Right cardiac atrium (tissue), 5 donors: ENCODE measurements around the gene TRPV4. TPM values are rescaled to one million over a fixed set of nuclear protein-coding genes. Genes with fewer than 3 reads are reported as not detected.
"Not testable (repeated sequence)": the region's sequence is repeated elsewhere in the genome, so short reads cannot be mapped to it uniquely, and the experiment has no call there.

Experiments used
- ATAC-seq, 2 donors: fragments of 200-7000 bp; cut with Tn5 transposase; one replicate each; pipeline versions ENCODE4 v1.8.0 to v1.9.1; 2020; ENCODE audit warnings: moderate library complexity in 2 of 2, mild to moderate bottlenecking in 1 of 2
- DNase-seq, 3 donors: peaks; one replicate each; pipeline ENCODE4 v3.0.0-alpha.2; 2020
- H3K27ac ChIP-seq: one replicate; pipeline ENCODE4 v1.5.1; 2013; ENCODE audit warnings: mild to moderate bottlenecking, low read length, control low read depth, moderate library complexity
- H3K27me3 ChIP-seq: one replicate; pipeline ENCODE4 v1.6.1; 2013; ENCODE audit not compliant: control insufficient read depth, insufficient read depth
- H3K4me1 ChIP-seq: one replicate; pipeline ENCODE4 v1.6.1; 2013; ENCODE audit warnings: low read length; ENCODE audit not compliant: control insufficient read depth, insufficient read depth
- H3K4me3 ChIP-seq: one replicate; pipeline ENCODE4 v1.5.1; 2013; ENCODE audit warnings: low read length, control low read depth
- H3K9me3 ChIP-seq: one replicate; pipeline ENCODE4 v1.6.1; 2013; ENCODE audit warnings: low read length; ENCODE audit not compliant: control insufficient read depth
- WGBS: extraction: QIAGEN DNeasy Blood & Tissue Kit; methylation state at CpG from one replicate; pipeline ENCODE4 v1.1.7; 2013; 5-methylcytosine and 5-hydroxymethylcytosine counted together
- intact Hi-C, 4 donors: fragments of 100-400 bp; cut with DNase I; formaldehyde crosslinking; loops; one replicate each; pipeline versions ENCODE4 v1.11.0 to v1.14.0; 2022 to 2023
- polyA plus RNA-seq: library from polyadenylated mRNA; stranded (reverse); fragments of 200-250 nt; gene quantifications from one replicate; pipeline ENCODE4 v1.2.3, GENCODE V29; 2013
- total RNA-seq, 4 donors: library from RNA; stranded (reverse); fragmentation: NEBNext Ultra II Directional; extraction: Animal tissue kit (Norgen Biotek cat#: 25700); gene quantifications; one replicate each; pipeline ENCODE4 v1.2.1, GENCODE V29; 2021
- donor health status: healthy with polysubstance abuse.
- donor health status: DM: no; HTN: yes; CAD: no.
- donor health status: DM: no; HTN: no; CAD: no.
- donor health status: DM: no; HTN: yes; CAD: no; lungs with severe emphysema.
- donor health status: DM: yes; HTN: yes; CAD: no.

Gene TRPV4
- total and polyA plus RNA-seq, 5 donors = 0.57 to 1.4 (median 1.1) TPM

- no peak for ATAC-seq
- intact Hi-C loops = loop anchor here in 2 of 4 donors (10.0 kb wide), 2 partner anchors 71 to 451 kb away; no protein-coding TSS in a partner anchor
These were observed 42.5 kb upstream of the TRPV4 start for GRCh38 chr12:109875572-109876131.

GRCh38 chr12:109873653-109874052, 40.5 kb upstream of the TRPV4 start:
- 94% methylated on average over 6 of the region's 6 CpGs for WGBS
- H3K4me3 ChIP-seq = no peak overlapping the region
- peaks cover 3% of the 10 kb centered on the region for H3K4me1 ChIP-seq
- no peaks in the 10 kb centered on the region for H3K27me3 ChIP-seq
- no peaks in the 10 kb centered on the region for H3K9me3 ChIP-seq
- intact Hi-C loops = loop anchor here in 2 of 4 donors (10.0 kb wide), 2 partner anchors 69 to 449 kb away; no protein-coding TSS in a partner anchor
- no peak overlapping the region for H3K27ac ChIP-seq
- ATAC-seq (no peak), DNase-seq (no peak)

More at GRCh38 chr12:109875572-109876131, 42.5 kb upstream of the TRPV4 start:
- H3K4me1 ChIP-seq = peaks cover 10% of the 10 kb centered on the region
- no peak overlapping the region for H3K27ac ChIP-seq
- H3K4me3 ChIP-seq = no peak overlapping the region
- H3K9me3 ChIP-seq = no peaks in the 10 kb centered on the region
- 78% methylated on average over 6 of the region's 6 CpGs for whole genome bisulfite sequencing
- DNase-seq = no peak
- no peaks in the 10 kb centered on the region for H3K27me3 ChIP-seq

GRCh38 chr12:109871668-109872314, 38.6 kb upstream of the TRPV4 start:
- Histone ChIP-seq H3K4me1 (no peaks in the 10 kb centered on the region), H3K27ac (no peak overlapping the region), H3K27me3 (no peaks in the 10 kb centered on the region), H3K9me3 (no peaks in the 10 kb centered on the region), H3K4me3 (no peak overlapping the region)
- WGBS = 66% methylated on average over 7 of the region's 7 CpGs
- intact Hi-C loops = loop anchor here in 2 of 4 donors (10.0 kb wide), 2 partner anchors 67 to 447 kb away; no protein-coding TSS in a partner anchor
- DNase-seq = no peak
- peak in 1 of 2 donors; percentile 21 for ATAC-seq

- Histone ChIP-seq H3K4me3 (no peak overlapping the region), H3K9me3 (no peaks in the 10 kb centered on the region), H3K27ac (no peak overlapping the region), H3K4me1 (no peaks in the 10 kb centered on the region), H3K27me3 (no peaks in the 10 kb centered on the region)
- intact Hi-C loops = loop anchor here in 2 of 4 donors (10.0 kb wide), 2 partner anchors 66 to 446 kb away; no protein-coding TSS in a partner anchor
- 67% methylated on average over 2 of the region's 2 CpGs for WGBS
- DNase-seq (no peak), ATAC-seq (no peak)
These were observed 37.5 kb upstream of the TRPV4 start for GRCh38 chr12:109870648-109871047.

- Histone ChIP-seq H3K4me1 (peaks cover 5% of the 10 kb centered on the region), H3K9me3 (no peaks in the 10 kb centered on the region), H3K27me3 (no peaks in the 10 kb centered on the region), H3K27ac (no peak overlapping the region), H3K4me3 (no peak overlapping the region)
- no peak for ATAC-seq
- DNase-seq = no peak
- 81% methylated on average over 9 of the region's 9 CpGs for WGBS
- intact Hi-C loops = no loop called here
These were observed 35.2 kb upstream of the TRPV4 start for GRCh38 chr12:109868182-109869051.

- H3K9me3 ChIP-seq = no peaks in the 10 kb centered on the region
- H3K27me3 ChIP-seq = no peaks in the 10 kb centered on the region
- H3K4me3 ChIP-seq = no peak overlapping the region
- peaks cover 5% of the 10 kb centered on the region for H3K4me1 ChIP-seq
- DNase-seq = no peak
- no peak overlapping the region for H3K27ac ChIP-seq
- intact Hi-C loops = no loop called here
- no peak for ATAC-seq
- 86% methylated on average over 3 of the region's 3 CpGs for WGBS
These were observed 31.7 kb upstream of the TRPV4 start for GRCh38 chr12:109864916-109865315.

- WGBS = 75% methylated on average over 9 of the region's 9 CpGs
- Histone ChIP-seq H3K27me3 (no peaks in the 10 kb centered on the region), H3K4me3 (no peak overlapping the region), H3K27ac (no peak overlapping the region), H3K9me3 (no peaks in the 10 kb centered on the region), H3K4me1 (peaks cover 5% of the 10 kb centered on the region)
- peak; percentile 75 to 79 for ATAC-seq
- intact Hi-C loops = no loop called here
- DNase-seq = no peak
These were observed 30.9 kb upstream of the TRPV4 start for GRCh38 chr12:109863847-109864712.

GRCh38 chr12:109862491-109862890, 29.3 kb upstream of the TRPV4 start:
- ATAC-seq, H3K27ac ChIP-seq, H3K4me3 ChIP-seq, DNase-seq, H3K4me1 ChIP-seq, H3K27me3 ChIP-seq, H3K9me3 ChIP-seq, intact Hi-C loops: not testable (repeated sequence)
- WGBS = 92% methylated on average over 9 of the region's 9 CpGs

GRCh38 chr12:109861689-109862314, 28.6 kb upstream of the TRPV4 start:
- peaks cover 5% of the 10 kb centered on the region for H3K4me1 ChIP-seq
- ATAC-seq (peak in 1 of 2 donors; percentile 20), DNase-seq (no peak)
- H3K9me3 ChIP-seq = no peaks in the 10 kb centered on the region
- no peak overlapping the region for H3K27ac ChIP-seq
- 80% methylated on average over 17 of the region's 17 CpGs for WGBS
- H3K4me3 ChIP-seq = no peak overlapping the region
- intact Hi-C loops = no loop called here
- no peaks in the 10 kb centered on the region for H3K27me3 ChIP-seq

GRCh38 chr12:109860977-109861376, 27.8 kb upstream of the TRPV4 start:
- no peaks in the 10 kb centered on the region for H3K9me3 ChIP-seq
- no peak overlapping the region for H3K27ac ChIP-seq
- WGBS = 92% methylated on average over 5 of the region's 5 CpGs
- H3K27me3 ChIP-seq = no peaks in the 10 kb centered on the region
- peaks cover 5% of the 10 kb centered on the region for H3K4me1 ChIP-seq
- ATAC-seq (no peak), DNase-seq (no peak)
- intact Hi-C loops = no loop called here
- H3K4me3 ChIP-seq = no peak overlapping the region
